ENCODE measurements around the gene MAP7D1.
A peak's percentile ranks its signal among the peaks of the same experiment; 100 is the strongest.

DNA sequence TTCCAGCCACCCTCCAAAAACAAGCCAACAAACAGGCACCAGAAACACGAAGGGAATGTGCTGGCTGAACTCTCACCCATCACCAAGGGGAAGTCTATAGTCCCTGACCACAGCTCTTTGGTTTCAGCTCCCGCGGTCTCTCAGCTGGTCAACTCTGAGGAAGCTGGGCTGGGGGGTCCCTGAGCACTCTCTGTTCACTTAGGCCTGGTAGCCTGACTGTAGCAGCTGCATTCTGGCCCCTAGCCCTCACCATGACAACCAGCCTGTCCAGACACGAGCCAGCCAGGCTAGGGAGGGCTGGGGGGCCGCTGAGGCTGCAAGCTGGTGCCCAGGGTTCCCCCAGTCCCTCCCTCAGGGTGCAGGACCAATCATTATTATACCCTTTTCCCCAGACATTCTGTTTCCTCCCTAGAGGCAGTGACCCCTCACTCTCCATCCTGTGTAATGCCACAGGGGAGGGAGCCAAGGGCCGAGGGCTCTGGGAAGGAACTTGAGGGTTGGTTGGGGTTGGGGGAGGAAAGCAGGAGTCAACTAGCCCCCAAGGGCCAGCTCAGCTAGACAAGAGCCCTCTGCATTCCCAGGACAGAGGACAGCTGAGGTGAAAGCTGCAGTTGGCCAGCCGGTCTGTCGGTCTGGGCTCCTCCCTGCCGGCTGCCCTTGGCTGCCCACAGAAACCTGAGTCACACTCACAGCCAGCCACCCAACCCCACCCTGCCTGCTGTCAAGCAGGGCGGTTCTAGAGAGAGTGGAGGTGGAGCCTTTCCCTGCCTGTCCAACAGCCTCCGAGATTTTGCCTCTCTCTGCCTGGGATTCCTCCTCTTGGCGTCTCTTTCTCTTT, 5.4 kb upstream of the MAP7D1 start:
- TF ChIP-seq, protein P1, sequence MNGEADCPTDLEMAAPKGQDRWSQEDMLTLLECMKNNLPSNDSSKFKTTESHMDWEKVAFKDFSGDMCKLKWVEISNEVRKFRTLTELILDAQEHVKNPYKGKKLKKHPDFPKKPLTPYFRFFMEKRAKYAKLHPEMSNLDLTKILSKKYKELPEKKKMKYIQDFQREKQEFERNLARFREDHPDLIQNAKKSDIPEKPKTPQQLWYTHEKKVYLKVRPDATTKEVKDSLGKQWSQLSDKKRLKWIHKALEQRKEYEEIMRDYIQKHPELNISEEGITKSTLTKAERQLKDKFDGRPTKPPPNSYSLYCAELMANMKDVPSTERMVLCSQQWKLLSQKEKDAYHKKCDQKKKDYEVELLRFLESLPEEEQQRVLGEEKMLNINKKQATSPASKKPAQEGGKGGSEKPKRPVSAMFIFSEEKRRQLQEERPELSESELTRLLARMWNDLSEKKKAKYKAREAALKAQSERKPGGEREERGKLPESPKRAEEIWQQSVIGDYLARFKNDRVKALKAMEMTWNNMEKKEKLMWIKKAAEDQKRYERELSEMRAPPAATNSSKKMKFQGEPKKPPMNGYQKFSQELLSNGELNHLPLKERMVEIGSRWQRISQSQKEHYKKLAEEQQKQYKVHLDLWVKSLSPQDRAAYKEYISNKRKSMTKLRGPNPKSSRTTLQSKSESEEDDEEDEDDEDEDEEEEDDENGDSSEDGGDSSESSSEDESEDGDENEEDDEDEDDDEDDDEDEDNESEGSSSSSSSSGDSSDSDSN (CRISPR knock-in tag; IDR thresholded peaks at IDR 0.05): peak; percentile 61; the same call in 1 of the 2 replicates
- no peak for TF ChIP-seq SP1 (IDR thresholded peaks at IDR 0.05)
- TF ChIP-seq SP1 (CRISPR knock-in tag; IDR thresholded peaks at IDR 0.05): no peak
- TF ChIP-seq ZNF670 (CRISPR knock-in tag; IDR thresholded peaks at IDR 0.05; ENCODE audit: borderline replicate concordance): no peak
- TF ChIP-seq, protein P2, sequence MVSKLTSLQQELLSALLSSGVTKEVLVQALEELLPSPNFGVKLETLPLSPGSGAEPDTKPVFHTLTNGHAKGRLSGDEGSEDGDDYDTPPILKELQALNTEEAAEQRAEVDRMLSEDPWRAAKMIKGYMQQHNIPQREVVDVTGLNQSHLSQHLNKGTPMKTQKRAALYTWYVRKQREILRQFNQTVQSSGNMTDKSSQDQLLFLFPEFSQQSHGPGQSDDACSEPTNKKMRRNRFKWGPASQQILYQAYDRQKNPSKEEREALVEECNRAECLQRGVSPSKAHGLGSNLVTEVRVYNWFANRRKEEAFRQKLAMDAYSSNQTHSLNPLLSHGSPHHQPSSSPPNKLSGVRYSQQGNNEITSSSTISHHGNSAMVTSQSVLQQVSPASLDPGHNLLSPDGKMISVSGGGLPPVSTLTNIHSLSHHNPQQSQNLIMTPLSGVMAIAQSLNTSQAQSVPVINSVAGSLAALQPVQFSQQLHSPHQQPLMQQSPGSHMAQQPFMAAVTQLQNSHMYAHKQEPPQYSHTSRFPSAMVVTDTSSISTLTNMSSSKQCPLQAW (CRISPR knock-in tag; IDR thresholded peaks at IDR 0.05): no peak
- no peak for TF ChIP-seq CREM (IDR thresholded peaks at IDR 0.05)
- TF ChIP-seq CREM (CRISPR knock-in tag; IDR thresholded peaks at IDR 0.05): no peak
- no peak; the same call in 1 of the 2 replicates for TF ChIP-seq RFX1 (IDR thresholded peaks at IDR 0.05)
- no peak for TF ChIP-seq RELA (CRISPR knock-in tag; IDR thresholded peaks at IDR 0.05)
- TF ChIP-seq, protein P3, sequence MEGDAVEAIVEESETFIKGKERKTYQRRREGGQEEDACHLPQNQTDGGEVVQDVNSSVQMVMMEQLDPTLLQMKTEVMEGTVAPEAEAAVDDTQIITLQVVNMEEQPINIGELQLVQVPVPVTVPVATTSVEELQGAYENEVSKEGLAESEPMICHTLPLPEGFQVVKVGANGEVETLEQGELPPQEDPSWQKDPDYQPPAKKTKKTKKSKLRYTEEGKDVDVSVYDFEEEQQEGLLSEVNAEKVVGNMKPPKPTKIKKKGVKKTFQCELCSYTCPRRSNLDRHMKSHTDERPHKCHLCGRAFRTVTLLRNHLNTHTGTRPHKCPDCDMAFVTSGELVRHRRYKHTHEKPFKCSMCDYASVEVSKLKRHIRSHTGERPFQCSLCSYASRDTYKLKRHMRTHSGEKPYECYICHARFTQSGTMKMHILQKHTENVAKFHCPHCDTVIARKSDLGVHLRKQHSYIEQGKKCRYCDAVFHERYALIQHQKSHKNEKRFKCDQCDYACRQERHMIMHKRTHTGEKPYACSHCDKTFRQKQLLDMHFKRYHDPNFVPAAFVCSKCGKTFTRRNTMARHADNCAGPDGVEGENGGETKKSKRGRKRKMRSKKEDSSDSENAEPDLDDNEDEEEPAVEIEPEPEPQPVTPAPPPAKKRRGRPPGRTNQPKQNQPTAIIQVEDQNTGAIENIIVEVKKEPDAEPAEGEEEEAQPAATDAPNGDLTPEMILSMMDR (CRISPR knock-in tag; IDR thresholded peaks at IDR 0.05): no peak
- TF ChIP-seq ZNF124 (CRISPR knock-in tag; IDR thresholded peaks at IDR 0.05): no peak
- no peak for TF ChIP-seq NBN (conservative IDR thresholded peaks at IDR 0.05)
- TF ChIP-seq, protein P4, sequence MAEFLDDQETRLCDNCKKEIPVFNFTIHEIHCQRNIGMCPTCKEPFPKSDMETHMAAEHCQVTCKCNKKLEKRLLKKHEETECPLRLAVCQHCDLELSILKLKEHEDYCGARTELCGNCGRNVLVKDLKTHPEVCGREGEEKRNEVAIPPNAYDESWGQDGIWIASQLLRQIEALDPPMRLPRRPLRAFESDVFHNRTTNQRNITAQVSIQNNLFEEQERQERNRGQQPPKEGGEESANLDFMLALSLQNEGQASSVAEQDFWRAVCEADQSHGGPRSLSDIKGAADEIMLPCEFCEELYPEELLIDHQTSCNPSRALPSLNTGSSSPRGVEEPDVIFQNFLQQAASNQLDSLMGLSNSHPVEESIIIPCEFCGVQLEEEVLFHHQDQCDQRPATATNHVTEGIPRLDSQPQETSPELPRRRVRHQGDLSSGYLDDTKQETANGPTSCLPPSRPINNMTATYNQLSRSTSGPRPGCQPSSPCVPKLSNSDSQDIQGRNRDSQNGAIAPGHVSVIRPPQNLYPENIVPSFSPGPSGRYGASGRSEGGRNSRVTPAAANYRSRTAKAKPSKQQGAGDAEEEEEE (CRISPR knock-in tag; IDR thresholded peaks at IDR 0.05; ENCODE audit: borderline replicate concordance): no peak
- TF ChIP-seq ARNT (IDR thresholded peaks at IDR 0.05): no peak
- no peak for TF ChIP-seq CREB1 (IDR thresholded peaks at IDR 0.05)
- TF ChIP-seq CREB1 (CRISPR knock-in tag; IDR thresholded peaks at IDR 0.05): no peak
- TF ChIP-seq, protein P5, sequence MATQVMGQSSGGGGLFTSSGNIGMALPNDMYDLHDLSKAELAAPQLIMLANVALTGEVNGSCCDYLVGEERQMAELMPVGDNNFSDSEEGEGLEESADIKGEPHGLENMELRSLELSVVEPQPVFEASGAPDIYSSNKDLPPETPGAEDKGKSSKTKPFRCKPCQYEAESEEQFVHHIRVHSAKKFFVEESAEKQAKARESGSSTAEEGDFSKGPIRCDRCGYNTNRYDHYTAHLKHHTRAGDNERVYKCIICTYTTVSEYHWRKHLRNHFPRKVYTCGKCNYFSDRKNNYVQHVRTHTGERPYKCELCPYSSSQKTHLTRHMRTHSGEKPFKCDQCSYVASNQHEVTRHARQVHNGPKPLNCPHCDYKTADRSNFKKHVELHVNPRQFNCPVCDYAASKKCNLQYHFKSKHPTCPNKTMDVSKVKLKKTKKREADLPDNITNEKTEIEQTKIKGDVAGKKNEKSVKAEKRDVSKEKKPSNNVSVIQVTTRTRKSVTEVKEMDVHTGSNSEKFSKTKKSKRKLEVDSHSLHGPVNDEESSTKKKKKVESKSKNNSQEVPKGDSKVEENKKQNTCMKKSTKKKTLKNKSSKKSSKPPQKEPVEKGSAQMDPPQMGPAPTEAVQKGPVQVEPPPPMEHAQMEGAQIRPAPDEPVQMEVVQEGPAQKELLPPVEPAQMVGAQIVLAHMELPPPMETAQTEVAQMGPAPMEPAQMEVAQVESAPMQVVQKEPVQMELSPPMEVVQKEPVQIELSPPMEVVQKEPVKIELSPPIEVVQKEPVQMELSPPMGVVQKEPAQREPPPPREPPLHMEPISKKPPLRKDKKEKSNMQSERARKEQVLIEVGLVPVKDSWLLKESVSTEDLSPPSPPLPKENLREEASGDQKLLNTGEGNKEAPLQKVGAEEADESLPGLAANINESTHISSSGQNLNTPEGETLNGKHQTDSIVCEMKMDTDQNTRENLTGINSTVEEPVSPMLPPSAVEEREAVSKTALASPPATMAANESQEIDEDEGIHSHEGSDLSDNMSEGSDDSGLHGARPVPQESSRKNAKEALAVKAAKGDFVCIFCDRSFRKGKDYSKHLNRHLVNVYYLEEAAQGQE (IDR thresholded peaks at IDR 0.05; ENCODE audit: borderline replicate concordance in 1 of 2, low read depth in 1 of 2, low read length in 2 of 2): no peak
